Stimulated activated CD4-positive, alpha-beta T cell treated with anti-CD3 and anti-CD28 coated beads, Interleukin-12 subunit alpha, Interleukin-12 subunit beta, amount 100 ng/mL, for 4 hours (primary cell): ENCODE results near the gene SORCS2.

Experiments used
- DNase-seq: peaks from one replicate; pipeline ENCODE4 v3.0.0-alpha.2; 2020

Gene SORCS2

DNA sequence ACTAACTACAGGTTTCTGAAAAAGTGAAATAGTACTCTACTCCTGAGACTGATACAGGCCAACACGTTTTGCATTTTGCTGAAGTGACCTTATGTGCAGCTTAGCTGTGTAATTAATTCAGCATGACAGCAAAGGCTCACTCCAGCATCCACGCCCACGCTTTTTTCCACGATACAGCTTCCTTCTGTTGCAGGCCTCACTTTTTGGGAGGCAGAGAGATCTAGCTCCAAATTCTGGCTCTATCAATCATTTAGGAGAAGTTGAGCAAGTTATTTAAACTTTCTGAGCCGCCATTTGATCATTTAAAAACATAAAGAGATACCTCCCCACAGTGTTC lies 587.1 kb downstream of the SORCS2 start:
- DNase-seq, result no peak

DNA sequence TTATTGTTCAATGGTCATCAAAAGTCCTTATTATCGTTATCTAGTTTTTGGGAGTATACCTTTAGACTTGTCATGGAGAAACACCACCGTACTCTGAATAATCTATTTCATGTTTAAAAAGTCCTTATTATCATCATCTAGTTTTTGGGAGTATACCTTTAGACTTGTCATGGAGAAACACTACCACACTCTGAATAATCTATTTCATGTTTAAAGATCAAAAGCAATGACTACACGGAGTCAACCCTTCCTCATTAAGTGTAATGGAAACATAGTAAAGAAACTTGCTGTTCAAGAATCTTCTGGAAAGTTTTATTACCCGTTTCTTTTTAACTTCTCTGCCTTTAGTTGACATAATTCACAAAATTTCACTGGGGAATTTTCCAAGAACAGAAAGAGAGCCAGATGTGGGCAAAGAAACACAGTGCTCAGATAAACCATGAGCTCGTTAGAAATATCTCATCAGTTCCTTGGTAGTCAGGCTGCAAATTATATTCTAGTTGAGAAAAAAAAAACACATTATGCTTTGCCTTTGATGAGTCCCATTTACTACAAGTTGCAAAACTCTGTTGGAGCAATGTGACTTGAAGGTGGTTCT lies 588.5 kb downstream of the SORCS2 start:
- no peak for DNase-seq

DNA sequence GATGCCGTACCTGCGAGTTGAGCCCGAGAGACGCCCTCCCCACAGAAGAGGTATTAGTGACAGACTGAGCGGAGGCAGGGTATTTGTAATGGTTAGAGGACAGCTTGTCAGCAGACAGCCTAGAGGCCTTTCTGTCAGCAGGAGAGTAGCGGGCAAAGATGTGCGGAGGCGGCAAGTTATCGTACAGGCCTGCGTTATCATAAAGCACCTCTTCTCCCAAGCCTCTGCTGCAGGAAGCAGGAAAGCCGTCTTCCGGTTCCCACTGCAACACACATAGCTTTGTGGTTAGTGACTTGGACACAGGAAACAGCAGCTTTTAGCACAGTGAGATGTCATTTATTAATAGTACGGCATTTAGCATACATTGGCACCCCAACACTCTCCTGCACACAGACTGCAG lies 589.0 kb downstream of the SORCS2 start:
- DNase-seq, result no peak

DNA sequence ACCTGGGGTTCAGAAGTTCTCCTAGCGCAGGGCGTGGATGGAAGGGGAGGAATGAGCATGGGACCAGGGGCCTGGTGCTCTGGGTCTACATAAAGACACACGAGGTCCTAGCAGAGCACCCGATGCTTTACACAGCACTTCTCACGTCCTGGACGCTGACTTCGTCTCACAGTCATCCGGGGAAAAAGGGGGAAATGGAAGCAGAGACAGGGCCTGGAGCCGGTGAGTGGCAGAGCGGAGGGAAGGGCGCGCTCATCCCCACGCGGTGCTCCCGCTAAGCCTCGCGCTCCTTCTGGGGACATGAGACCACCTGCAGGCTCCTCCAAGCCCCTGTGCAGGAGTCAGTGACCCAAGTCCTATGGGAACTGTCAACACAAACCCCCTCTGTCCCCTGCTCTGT lies 589.7 kb downstream of the SORCS2 start:
- no peak for DNase-seq

DNA sequence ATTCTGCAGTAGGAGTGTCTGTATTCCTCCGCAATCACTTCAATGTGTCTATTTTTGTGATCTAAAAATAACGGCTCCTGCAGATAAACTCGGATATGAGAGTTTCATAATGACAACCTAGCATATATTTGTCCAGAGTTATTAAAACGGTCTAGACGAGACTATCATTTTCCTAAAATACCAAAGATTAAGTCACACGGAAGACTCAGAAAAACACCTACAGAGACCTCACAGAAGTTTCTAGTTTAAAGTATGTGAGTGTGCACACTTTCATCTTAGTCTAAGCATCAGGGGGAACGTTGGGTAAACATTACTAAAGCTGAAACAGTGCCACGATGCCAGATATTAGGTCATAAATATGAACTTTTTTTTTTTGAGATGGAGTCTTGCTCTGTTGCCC lies 590.4 kb downstream of the SORCS2 start:
- no peak for DNase-seq

DNA sequence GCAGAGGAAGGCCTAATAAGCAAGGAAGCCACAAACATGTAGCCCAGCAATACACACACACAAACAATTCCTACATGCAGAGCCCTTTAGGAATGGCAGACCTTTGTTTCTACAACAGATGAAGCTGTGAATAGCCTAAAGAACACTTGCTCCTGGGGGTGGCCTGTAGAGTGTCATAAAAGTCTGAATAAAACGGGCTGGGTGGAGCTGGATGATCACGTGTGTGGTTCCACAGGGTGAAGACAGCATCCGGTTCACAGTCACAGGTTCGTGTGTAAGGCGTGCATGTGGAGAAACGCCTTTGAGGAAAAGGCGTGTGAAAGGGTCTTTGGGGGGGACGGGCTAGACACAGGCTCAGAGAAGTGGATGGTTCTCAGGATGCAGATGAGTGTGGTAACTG lies 591.2 kb downstream of the SORCS2 start:
- DNase-seq, result no peak

DNA sequence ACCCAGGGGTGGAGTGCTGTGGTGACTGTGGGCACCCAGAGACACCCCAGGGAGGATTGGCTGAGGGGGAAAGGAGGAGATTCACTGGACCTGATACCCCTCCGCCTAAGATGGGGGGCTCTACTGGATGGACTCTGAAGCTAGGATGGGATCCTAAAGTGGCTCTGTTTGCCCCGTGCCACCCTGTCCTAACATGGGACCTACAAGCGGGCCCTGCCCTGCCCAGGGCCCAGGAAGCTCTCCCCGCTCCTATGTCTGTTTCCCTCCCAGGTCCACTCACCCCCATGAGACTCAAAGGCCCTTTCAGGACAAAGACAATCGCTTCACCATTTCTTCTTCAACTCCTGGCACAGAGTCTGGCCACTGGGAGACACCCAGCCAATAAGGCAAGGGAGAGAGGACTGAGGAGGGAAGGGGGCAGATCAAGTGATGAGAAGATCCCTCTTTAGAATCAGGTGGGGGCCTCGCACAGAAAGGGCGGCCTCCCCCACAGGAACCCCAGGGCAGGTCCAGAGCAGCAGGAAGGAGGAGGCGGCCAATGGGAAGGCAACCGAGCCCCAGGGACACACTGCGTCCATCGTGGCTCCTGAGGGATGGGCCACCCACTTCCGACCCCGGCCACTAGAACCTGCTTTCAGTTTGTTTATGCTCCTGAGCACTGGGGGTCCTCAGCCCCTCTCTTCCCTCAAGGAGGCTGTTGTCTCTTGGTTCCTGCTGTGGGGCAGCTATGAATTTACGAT lies 592.0 kb downstream of the SORCS2 start:
- DNase-seq, result no peak

DNA sequence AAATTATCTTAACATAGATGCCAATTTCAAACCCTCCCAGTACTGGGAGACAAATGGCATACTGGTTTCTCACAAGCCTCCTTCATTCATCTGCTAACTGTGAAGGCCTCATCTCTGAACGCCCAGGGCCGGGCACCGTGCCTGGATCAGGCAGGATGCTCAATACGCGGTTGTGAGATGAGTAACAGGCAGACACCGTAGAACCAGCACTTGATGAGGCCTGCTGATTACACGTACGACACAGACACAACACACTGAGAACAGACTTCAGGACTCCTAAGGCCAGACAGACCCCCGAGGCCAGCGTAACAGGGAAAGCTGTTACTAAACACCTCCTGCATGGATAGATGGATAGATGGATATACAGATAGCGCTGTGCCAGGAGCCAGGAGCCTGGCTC lies 592.7 kb downstream of the SORCS2 start:
- no peak for DNase-seq

DNA sequence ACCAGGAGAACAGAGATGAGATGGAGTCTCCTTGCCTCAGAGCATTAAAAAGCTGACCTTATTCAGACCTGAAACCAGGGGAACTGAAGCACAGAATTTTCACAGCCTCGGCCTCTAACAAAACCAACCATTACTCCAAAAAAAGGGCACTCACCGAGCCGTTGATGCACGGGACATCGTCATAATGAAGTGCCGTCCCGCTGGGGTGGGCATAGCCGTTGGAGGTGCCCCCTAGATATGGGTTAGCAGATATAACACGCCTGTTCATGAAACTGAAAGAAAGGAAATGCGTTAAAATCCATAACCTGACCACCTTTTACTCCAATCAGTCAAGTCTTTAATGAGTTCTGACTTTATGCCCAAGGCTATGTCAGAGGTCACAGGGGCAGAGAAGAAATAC lies 593.7 kb downstream of the SORCS2 start:
- no peak for DNase-seq

DNA sequence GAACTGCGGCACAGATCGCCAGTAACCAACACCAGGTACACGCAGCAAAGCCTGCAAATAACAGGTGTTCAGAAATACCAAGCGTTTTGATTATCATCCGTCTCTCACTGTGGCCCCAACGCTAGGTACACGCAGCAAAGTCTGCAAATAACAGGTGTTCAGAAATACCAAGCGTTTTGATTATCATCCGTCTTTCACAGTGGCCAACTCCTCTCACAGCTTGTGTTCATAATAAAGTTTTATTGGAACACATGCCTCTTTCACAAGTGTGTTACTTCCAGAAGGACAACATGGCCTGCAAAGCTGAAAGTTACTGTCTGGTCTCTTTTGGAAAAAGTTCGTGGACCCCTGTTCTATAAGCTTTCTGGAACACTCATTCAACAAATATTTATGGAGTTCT lies 594.2 kb downstream of the SORCS2 start:
- no peak for DNase-seq

DNA sequence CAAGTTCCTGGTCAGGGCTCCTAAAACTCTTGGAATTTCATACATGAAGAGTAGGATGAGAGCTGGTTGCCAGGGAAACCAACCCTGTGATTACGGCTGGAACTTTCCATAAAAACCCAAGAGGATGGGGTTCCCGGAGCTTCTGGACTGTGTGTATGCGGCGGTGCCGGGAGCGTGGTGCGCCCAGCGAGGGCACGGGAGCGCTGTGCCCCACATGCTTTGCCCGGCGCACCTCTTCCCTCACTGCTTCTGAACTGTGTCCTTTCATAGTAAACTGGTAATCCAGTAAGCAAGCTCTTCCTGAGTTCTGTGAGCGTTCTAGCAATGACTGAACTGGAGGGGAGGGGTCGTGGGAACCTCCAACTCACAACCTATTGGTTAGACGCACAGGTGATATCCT lies 594.7 kb downstream of the SORCS2 start:
- DNase-seq, result no peak

DNA sequence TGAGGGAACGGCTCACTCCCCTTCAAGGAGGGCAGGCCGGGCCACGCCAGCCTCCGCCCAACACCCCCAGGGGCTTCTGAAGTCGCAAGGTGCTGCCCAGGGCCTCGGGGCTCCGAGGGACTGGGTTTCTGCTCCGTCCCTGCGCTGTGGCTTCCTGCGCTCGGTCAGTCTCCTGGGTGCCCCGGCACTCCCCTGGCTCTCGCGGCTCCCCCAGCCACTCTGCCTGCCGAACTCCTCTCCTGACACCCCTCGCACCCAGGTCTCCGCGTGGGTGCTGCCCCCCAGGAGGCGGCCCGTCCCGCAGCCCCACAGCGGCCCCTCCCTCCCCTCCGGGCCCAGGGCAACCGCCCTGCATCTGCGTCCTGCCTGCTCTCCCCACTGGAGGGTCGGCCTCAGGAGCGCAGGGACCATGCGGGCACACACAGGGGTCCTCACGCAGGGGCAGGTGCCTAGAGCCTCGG lies 595.4 kb downstream of the SORCS2 start:
- no peak for DNase-seq

DNA sequence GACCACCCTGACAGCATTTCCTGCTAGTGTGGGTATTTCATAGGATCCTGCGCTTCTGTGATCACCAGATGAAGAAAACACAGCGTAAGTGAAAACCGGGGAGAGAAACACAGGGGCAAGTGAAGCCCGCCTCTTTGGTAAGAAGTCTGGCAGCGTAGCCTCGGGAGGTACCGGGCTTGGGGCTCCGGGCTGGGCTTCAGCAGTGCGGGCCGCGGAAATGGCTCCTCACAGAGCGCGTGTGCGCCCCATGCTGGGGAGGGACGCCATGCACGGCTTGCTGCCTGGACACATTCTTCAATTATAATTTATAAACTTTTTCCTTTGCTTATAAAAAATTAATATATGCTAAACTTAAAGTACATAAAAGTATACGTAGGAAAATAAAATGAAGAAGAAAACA lies 595.9 kb downstream of the SORCS2 start:
- DNase-seq, result no peak

DNA sequence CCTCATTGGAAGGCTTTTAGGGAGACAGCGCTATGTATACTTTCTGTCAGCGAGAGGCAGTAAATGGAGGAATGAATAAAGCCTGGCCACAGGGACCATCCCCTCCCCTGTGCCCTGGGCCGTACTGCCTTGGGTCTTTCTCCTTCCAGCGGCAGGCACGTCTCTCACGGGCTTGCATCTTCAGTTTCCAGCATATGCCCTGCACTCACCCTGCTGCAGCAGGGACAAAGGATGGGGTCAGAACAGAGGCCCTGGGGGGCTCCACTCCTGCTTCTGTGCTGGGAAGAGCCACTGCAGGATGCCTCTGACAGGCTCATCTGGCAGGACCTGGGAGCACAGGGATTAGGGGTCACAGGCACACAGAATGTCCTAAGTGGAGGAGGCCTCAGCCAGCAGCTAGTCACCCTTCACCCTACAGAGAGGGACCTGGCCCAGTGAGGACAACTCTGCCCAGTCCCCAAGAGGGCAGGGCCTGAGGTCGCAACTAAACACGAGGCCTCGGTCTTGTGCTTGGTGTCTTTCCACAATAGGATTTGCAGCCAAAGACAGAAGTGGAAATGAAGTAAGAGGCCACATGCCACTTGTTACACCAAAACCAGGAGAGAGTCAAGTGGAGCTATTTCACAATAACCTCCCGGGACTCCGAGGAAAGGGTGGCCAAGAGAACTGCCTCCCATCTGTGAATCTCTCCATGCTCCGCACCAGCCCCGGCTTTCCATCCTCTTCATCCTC lies 596.5 kb downstream of the SORCS2 start:
- DNase-seq, result no peak

DNA sequence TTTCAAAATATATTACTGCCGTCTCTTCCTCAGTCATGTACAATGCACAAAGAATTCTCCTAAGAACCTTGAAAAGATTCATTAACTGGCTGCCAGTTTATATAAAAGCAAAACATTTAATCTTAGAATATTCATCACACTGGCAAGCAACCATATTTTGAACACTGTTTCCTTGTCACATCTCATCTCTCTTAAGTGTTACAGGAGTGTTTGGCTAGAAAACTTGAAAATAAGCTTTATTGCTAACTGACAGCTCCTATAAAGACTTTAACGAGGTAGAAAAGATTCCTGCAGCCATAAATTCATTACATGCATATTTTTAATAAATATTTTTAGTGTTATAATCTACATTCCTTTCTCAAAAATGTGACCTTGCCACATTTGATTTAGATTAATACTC lies 597.7 kb downstream of the SORCS2 start:
- DNase-seq, result no peak

DNA sequence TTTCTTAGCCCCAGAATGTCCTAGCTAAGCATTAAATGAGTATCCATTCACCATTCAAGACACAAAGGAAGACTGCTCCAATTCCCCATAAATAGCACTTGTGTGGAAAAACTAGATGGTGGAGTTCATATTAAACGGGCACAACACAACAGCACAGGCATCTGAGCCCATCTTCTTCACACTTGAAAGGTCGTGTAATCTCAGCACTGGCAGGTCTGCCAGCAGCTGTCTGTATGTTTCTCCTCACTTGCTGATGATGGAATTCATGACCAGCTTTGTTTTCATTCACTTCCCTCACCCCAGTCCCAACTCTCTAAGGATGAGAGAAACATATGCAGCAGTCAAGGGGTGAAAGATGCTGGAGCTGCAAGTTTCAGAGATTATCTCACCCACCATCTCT lies 598.7 kb downstream of the SORCS2 start:
- DNase-seq, result no peak
